H9 (cell line): ENCODE measurements around the gene PMAIP1. TPM values are rescaled to one million over a fixed set of nuclear protein-coding genes. Genes with fewer than 3 reads are reported as not detected.

Experiments used
- DNase-seq: peaks from one replicate; pipeline ENCODE4 v3.0.0-alpha.2; 2017
- H2AFZ ChIP-seq: one replicate; pipeline ENCODE4 v1.6.1; 2013; ENCODE audit warnings: mild to moderate bottlenecking, low read length, control low read depth, moderate library complexity
- H2AK5ac ChIP-seq: 2 replicates; pipeline ENCODE4 v1.6.1; 2013; ENCODE audit warnings: low read length, control low read depth, mixed read lengths; ENCODE audit not compliant: insufficient read length
- H2BK120ac ChIP-seq: one replicate; pipeline ENCODE4 v1.6.1; 2013; ENCODE audit warnings: low read depth, mild to moderate bottlenecking, low read length, control low read depth, inconsistent platforms; ENCODE audit not compliant: poor library complexity, severe bottlenecking
- H2BK12ac ChIP-seq: 2 replicates; pipeline ENCODE4 v1.6.1; 2013; ENCODE audit warnings: low read length, control low read depth, mixed read lengths, low read depth; ENCODE audit not compliant: insufficient read length
- H2BK15ac ChIP-seq: 2 replicates; pipeline ENCODE4 v1.6.1; 2013; ENCODE audit warnings: low read depth, low read length, control low read depth
- H2BK20ac ChIP-seq: one replicate; pipeline ENCODE4 v1.6.1; 2013; ENCODE audit warnings: low read depth, mild to moderate bottlenecking, low read length, control low read depth, inconsistent platforms; ENCODE audit not compliant: poor library complexity, severe bottlenecking
- H2BK5ac ChIP-seq: 2 replicates; pipeline ENCODE4 v1.6.1; 2013; ENCODE audit warnings: low read length, control low read depth, mixed read lengths; ENCODE audit not compliant: insufficient read length
- H3K14ac ChIP-seq: 2 replicates; pipeline ENCODE4 v1.6.1; 2013; ENCODE audit warnings: low read length, control low read depth; ENCODE audit not compliant: insufficient read depth
- H3K18ac ChIP-seq: 2 replicates; pipeline ENCODE4 v1.6.1; 2013; ENCODE audit warnings: low read depth, mild to moderate bottlenecking, mixed read lengths, low read length, control low read depth; ENCODE audit not compliant: insufficient read length
- H3K23ac ChIP-seq: 2 replicates; pipeline ENCODE4 v1.6.1; 2013; ENCODE audit warnings: low read length, control low read depth, mixed read lengths, low read depth; ENCODE audit not compliant: insufficient read length
- H3K23me2 ChIP-seq: 2 replicates; pipeline ENCODE4 v1.6.1; 2013; ENCODE audit warnings: low read depth, mild to moderate bottlenecking, mixed read lengths, low read length, control low read depth; ENCODE audit not compliant: insufficient read length, poor library complexity, severe bottlenecking
- H3K27ac ChIP-seq: 2 replicates; pipeline ENCODE4 v1.5.1; 2013; ENCODE audit warnings: low read length, control low read depth, mixed read lengths, low read depth; ENCODE audit not compliant: insufficient read length
- H3K27me3 ChIP-seq: 2 replicates; pipeline ENCODE4 v1.6.1; 2013; ENCODE audit warnings: low read length, control low read depth, inconsistent platforms; ENCODE audit not compliant: insufficient read depth
- H3K4ac ChIP-seq: 2 replicates; pipeline ENCODE4 v1.6.1; 2013; ENCODE audit warnings: low read depth, mild to moderate bottlenecking, control low read depth, inconsistent platforms, low read length, moderate library complexity
- H3K4me1 ChIP-seq: 2 replicates; pipeline ENCODE4 v1.6.1; 2013; ENCODE audit warnings: low read length, control low read depth, inconsistent platforms; ENCODE audit not compliant: insufficient read depth
- H3K4me2 ChIP-seq: 2 replicates; pipeline ENCODE4 v1.6.1; 2013; ENCODE audit warnings: low read length, control low read depth, mixed read lengths; ENCODE audit not compliant: insufficient read length, insufficient read depth
- H3K56ac ChIP-seq: 2 replicates; pipeline ENCODE4 v1.6.1; 2013; ENCODE audit warnings: low read depth, mild to moderate bottlenecking, mixed read lengths, low read length, control low read depth; ENCODE audit not compliant: insufficient read length
- H3K79me1 ChIP-seq: 2 replicates; pipeline ENCODE4 v1.6.1; 2013; ENCODE audit warnings: low read depth, mild to moderate bottlenecking, moderate library complexity, low read length, control low read depth, inconsistent platforms; ENCODE audit not compliant: insufficient read depth, poor library complexity, severe bottlenecking
- H3K79me2 ChIP-seq: 2 replicates; pipeline ENCODE4 v1.6.1; 2013; ENCODE audit warnings: low read length, control low read depth, inconsistent platforms; ENCODE audit not compliant: insufficient read depth
- H3K9ac ChIP-seq: 2 replicates; pipeline ENCODE4 v1.6.1; 2013; ENCODE audit warnings: low read length, control low read depth, mixed read lengths; ENCODE audit not compliant: insufficient read length; ENCODE audit errors: extremely low read depth
- H3K9me3 ChIP-seq: one replicate; pipeline ENCODE4 v1.6.1; 2013; ENCODE audit warnings: low read depth, low read length, inconsistent platforms; ENCODE audit not compliant: control insufficient read depth
- H3T11ph ChIP-seq: one replicate; pipeline ENCODE4 v1.6.1; 2013; ENCODE audit warnings: mild to moderate bottlenecking, low read length, control low read depth, inconsistent platforms
- H4K20me1 ChIP-seq: one replicate; pipeline ENCODE4 v1.6.1; 2013; ENCODE audit not compliant: control insufficient read depth, insufficient read length, insufficient read depth
- H4K5ac ChIP-seq: 2 replicates; pipeline ENCODE4 v1.6.1; 2013; ENCODE audit warnings: low read depth, mild to moderate bottlenecking, mixed read lengths, low read length, control low read depth; ENCODE audit not compliant: insufficient read length
- H4K8ac ChIP-seq: replicated peaks from 2 replicates; pipeline ENCODE4 v1.6.1; 2013; ENCODE audit warnings: low read length, control low read depth, mixed read lengths, low read depth; ENCODE audit not compliant: insufficient read length
- H4K91ac ChIP-seq: 2 replicates; pipeline ENCODE4 v1.6.1; 2013; ENCODE audit warnings: low read depth, mild to moderate bottlenecking, moderate library complexity, mixed read lengths, low read length, control low read depth; ENCODE audit not compliant: insufficient read length
- H3K27ac Mint-ChIP-seq, 3 experiments: 2 replicates in 2 of 3; 3 replicates in 1 of 3; pipeline ENCODE4 v1.8.0; 2020 to 2021; ENCODE audit warnings: mixed read lengths in 3 of 3, mild to moderate bottlenecking in 1 of 3, moderate library complexity in 1 of 3
- H3K27me3 Mint-ChIP-seq: 2 replicates; pipeline ENCODE4 v1.8.0; 2021; ENCODE audit warnings: low read depth, mild to moderate bottlenecking, moderate library complexity, mixed read lengths
- H3K36me3 Mint-ChIP-seq, 3 experiments: 2 replicates in 2 of 3; 3 replicates in 1 of 3; pipeline ENCODE4 v1.8.0; 2020 to 2021; ENCODE audit warnings: low read depth in 3 of 3, mixed read lengths in 3 of 3; ENCODE audit not compliant: insufficient read depth in 1 of 3
- H3K4me1 Mint-ChIP-seq, 2 experiments: 2 replicates each; pipeline ENCODE4 v1.8.0; 2020; ENCODE audit warnings: mixed read lengths in 2 of 2
- H3K4me3 Mint-ChIP-seq, 2 experiments: 2 replicates in 1 of 2; 3 replicates in 1 of 2; pipeline ENCODE4 v1.8.0; 2020 to 2021; ENCODE audit warnings: mild to moderate bottlenecking in 2 of 2, mixed read lengths in 2 of 2, moderate library complexity in 1 of 2
- H3K9me3 Mint-ChIP-seq, 2 experiments: 2 replicates in 1 of 2; 3 replicates in 1 of 2; pipeline ENCODE4 v1.8.0; 2020; ENCODE audit warnings: mild to moderate bottlenecking in 2 of 2, mixed read lengths in 2 of 2, moderate library complexity in 1 of 2
- WGBS: extraction: QIAGEN DNeasy Blood & Tissue Kit; methylation state at CpG from one replicate; pipeline ENCODE4 v1.1.7; 2013; ENCODE audit warnings: missing lambda C conversion rate, low lambda C conversion rate, mixed read lengths; ENCODE audit not compliant: insufficient read length; ENCODE audit errors: extremely low coverage; 5-methylcytosine and 5-hydroxymethylcytosine counted together
- total RNA-seq: library from RNA; stranded (reverse); gene quantifications from 2 replicates; pipeline ENCODE4 v1.2.1, GENCODE V29; 2021
- TF ChIP-seq, protein P1 (sequence below): fragments of 200-600 bp; sonication (generic); conservative IDR thresholded peaks from 3 replicates; pipeline ENCODE4 v1.8.0; 2021; ENCODE audit warnings: antibody characterized with exemption, mild to moderate bottlenecking

PMAIP1 gene
- total RNA-seq, 1 experiment from 2014 or later, result 152 TPM

GRCh38 chr18:59952283-59953007, 52.6 kb downstream of the PMAIP1 start:
- Mint-ChIP-seq H3K9me3 (no peaks in the 10 kb centered on the region), H3K4me3 (no peak overlapping the region), H3K4me1 (no peaks in the 10 kb centered on the region), H3K27ac (no peak overlapping the region), H3K36me3 (no peaks in the 10 kb centered on the region), H3K27me3 (no peaks in the 10 kb centered on the region)
- H3K9me3 ChIP-seq, result no peaks in the 10 kb centered on the region
- no peak overlapping the region for H3K14ac ChIP-seq
- no peak overlapping the region for H2AFZ ChIP-seq
- H4K5ac ChIP-seq, result no peak overlapping the region
- H3K27ac ChIP-seq, result no peak overlapping the region
- H3K23ac ChIP-seq, result no peak overlapping the region
- H3K9ac ChIP-seq, result no peak overlapping the region
- no CpG with 5 or more reads among the region's 6 CpGs for WGBS
- H3K4me1 ChIP-seq, result no peaks in the 10 kb centered on the region
- TF ChIP-seq, protein P1, sequence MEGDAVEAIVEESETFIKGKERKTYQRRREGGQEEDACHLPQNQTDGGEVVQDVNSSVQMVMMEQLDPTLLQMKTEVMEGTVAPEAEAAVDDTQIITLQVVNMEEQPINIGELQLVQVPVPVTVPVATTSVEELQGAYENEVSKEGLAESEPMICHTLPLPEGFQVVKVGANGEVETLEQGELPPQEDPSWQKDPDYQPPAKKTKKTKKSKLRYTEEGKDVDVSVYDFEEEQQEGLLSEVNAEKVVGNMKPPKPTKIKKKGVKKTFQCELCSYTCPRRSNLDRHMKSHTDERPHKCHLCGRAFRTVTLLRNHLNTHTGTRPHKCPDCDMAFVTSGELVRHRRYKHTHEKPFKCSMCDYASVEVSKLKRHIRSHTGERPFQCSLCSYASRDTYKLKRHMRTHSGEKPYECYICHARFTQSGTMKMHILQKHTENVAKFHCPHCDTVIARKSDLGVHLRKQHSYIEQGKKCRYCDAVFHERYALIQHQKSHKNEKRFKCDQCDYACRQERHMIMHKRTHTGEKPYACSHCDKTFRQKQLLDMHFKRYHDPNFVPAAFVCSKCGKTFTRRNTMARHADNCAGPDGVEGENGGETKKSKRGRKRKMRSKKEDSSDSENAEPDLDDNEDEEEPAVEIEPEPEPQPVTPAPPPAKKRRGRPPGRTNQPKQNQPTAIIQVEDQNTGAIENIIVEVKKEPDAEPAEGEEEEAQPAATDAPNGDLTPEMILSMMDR, result no peak
- no peak overlapping the region for H4K8ac ChIP-seq
- DNase-seq, result no peak
- no peak overlapping the region for H2BK20ac ChIP-seq
- no peak overlapping the region for H2BK5ac ChIP-seq
- H4K20me1 ChIP-seq, result no peaks in the 10 kb centered on the region
- no peak overlapping the region for H3K18ac ChIP-seq
- H3K4me2 ChIP-seq, result no peak overlapping the region
- no peak overlapping the region for H2AK5ac ChIP-seq
- no peaks in the 10 kb centered on the region for H3K79me1 ChIP-seq
- H2BK12ac ChIP-seq, result no peak overlapping the region
- H3K56ac ChIP-seq, result no peak overlapping the region
- no peaks in the 10 kb centered on the region for H3K79me2 ChIP-seq
- H2BK15ac ChIP-seq, result no peak overlapping the region
- H3K23me2 ChIP-seq, result no peaks in the 10 kb centered on the region
- no peak overlapping the region for H3K4ac ChIP-seq
- H4K91ac ChIP-seq, result no peak overlapping the region
- H3T11ph ChIP-seq, result no peak overlapping the region
- no peaks in the 10 kb centered on the region for H3K27me3 ChIP-seq
- no peak overlapping the region for H2BK120ac ChIP-seq

Other genes with a start within 250 kb of the PMAIP1 start
- 0.39 and 0.46 TPM in 2 replicates for gene CCBE1, start 202.6 kb upstream of the PMAIP1 start, total RNA-seq